ENCODE measurements around the gene ENKUR. TPM values are rescaled to one million over a fixed set of nuclear protein-coding genes. Genes with fewer than 3 reads are reported as not detected.

Gene ENKUR
- total and polyA plus RNA-seq, 7 experiments from 2014 or later = 0.19 TPM; not detected in 6

DNA sequence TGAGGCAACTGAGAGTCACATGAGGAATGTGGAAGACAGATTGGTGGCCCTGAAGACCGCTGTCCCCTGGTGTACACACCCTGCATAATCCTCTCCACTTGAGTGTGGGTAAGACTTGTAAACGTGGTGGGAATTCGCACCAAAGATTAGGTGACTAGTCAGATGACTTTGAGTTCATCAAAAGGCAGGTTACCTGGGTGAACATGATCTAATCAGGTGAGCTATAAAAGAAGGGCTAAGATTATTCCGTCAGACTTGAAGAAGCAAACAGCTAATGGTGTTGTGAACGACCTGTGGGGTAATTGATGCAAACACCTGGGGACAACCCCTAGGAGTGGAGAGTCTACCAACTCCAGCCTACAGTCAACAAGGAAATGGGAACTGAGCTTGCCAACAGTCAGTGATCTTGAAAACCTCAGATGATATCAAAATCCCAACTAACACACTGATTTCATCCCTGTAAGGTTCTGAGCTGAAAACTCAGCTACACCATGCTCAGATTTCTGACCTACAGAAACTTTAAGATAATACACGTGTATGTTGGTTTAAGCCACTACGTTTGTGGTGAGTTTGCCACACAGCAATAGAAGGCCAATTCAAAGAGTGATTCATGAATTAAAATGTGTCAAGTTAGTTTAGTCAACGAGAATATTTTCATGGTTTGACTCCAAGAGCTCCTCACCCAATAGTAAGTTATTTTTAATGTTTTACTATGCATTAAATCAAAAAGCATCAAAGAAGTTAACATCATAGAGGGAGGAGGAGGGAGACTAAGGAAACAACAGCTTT lies 80.3 kb downstream of the ENKUR start:
- H3K27me3 ChIP-seq (ENCODE audit: control insufficient read depth in 2 of 2, insufficient read depth in 2 of 2, low read length in 2 of 2) = no peaks in the 10 kb centered on the region
- H3K4me3 ChIP-seq (ENCODE audit: low read length) = no peak overlapping the region
- no peak overlapping the region for H3K27ac ChIP-seq (ENCODE audit: low read depth, low read length)
- Mint-ChIP-seq H3K9me3 (no peaks in the 10 kb centered on the region), H3K4me1 (peaks cover 0 to 6% (median 0%) of the 10 kb centered on the region in 7 donors), H3K36me3 (peaks cover 0 to 4% (median 0%) of the 10 kb centered on the region in 5 donors), H3K27me3 (peaks cover 0 to 7% (median 0%) of the 10 kb centered on the region in 5 donors), H3K27ac (peak overlapping the region in 1 of 9 donors; percentile 24), H3K4me3 (no peak overlapping the region)
- ChIA-PET POLR2A (no interaction called here), CTCF (interaction anchor here (0.8 to 1.1 kb wide), 2 partner anchors 16 to 20 kb away, joined by 3 to 4 read pairs; no protein-coding TSS in a partner anchor)
- no peak for DNase-seq
- no peaks in the 10 kb centered on the region for H3K9me3 ChIP-seq (ENCODE audit: control insufficient read depth in 2 of 3, low read length in 3 of 3)
- intact Hi-C loops (cut with micrococcal nuclease) = no loop called here
- ATAC-seq = no peak
- no peaks in the 10 kb centered on the region for H3K36me3 ChIP-seq (ENCODE audit: control insufficient read depth in 2 of 3, insufficient read depth in 3 of 3, low read length in 3 of 3)
- no peaks in the 10 kb centered on the region for H3K4me1 ChIP-seq (ENCODE audit: control insufficient read depth in 2 of 2, insufficient read depth in 2 of 2, low read length in 2 of 2)

Other genes with a start within 250 kb of the ENKUR start
- gene PRTFDC1, start 63.6 kb downstream of the ENKUR start, total RNA-seq = 1 to 10 TPM in 1 of 5 experiments, under 1 TPM in 4; 0.51 to 1.7 (median 0.88) TPM
- gene PRTFDC1, start 63.6 kb downstream of the ENKUR start, polyA plus RNA-seq = under 1 TPM; 0.13 to 0.69 TPM
- 10 to 100 TPM in 1 of 5 experiments, 1 to 10 TPM in 4; 1.4 to 10.6 (median 2.5) TPM for gene THNSL1, start 454 bp upstream of the ENKUR start, total RNA-seq
- gene THNSL1, start 454 bp upstream of the ENKUR start, polyA plus RNA-seq = 10 to 100 TPM in 1 of 2 donors, 1 to 10 TPM in 1; 8.0 to 13.4 TPM
- gene GPR158, start 158.8 kb upstream of the ENKUR start, total RNA-seq = not detected
- gene GPR158, start 158.8 kb upstream of the ENKUR start, polyA plus RNA-seq = not detected

All from naive thymus-derived CD4-positive, alpha-beta T cell (primary cell).